ENCODE results near the gene CHL1. TPM values are rescaled to one million over a fixed set of nuclear protein-coding genes. Genes with fewer than 3 reads are reported as not detected.

The CHL1 gene
- total and polyA plus RNA-seq, 2 experiments from 2014 or later, result 1.4 to 1.9 TPM

GRCh38 chr3:200758-201325 lies 4.3 kb downstream of the CHL1 start (continued):
- no peak for TF ChIP-seq ZNF462 (CRISPR knock-in tag; IDR thresholded peaks at IDR 0.05)
- TF ChIP-seq STAT1 (IDR thresholded peaks at IDR 0.05; ENCODE audit: unreplicated experiment), result no peak
- TF ChIP-seq CREB1 (CRISPR knock-in tag; IDR thresholded peaks at IDR 0.05; ENCODE audit: low read depth), result no peak
- TF ChIP-seq ETS1 (IDR thresholded peaks at IDR 0.05), result no peak
- TF ChIP-seq ZNF114 (CRISPR knock-in tag; IDR thresholded peaks at IDR 0.05), result no peak
- TF ChIP-seq NANOG (IDR thresholded peaks at IDR 0.05; ENCODE audit: borderline replicate concordance), result no peak

- no peak for DNase-seq (ENCODE audit: low spot score)
- H3K27me3 Mint-ChIP-seq (ENCODE audit: insufficient read depth, low read depth, poor library complexity), result no peaks in the 10 kb centered on the region
- Histone ChIP-seq H3K4me1 (ENCODE audit: insufficient read depth) (no peaks in the 10 kb centered on the region; the same call in 1 of the 2 replicates), H3K27me3 (ENCODE audit: insufficient read depth) (peaks cover 3% of the 10 kb centered on the region; the same call in 1 of the 2 replicates), H2AFZ (no peak overlapping the region), H3K79me2 (replicated peaks; ENCODE audit: insufficient read depth) (no peaks in the 10 kb centered on the region), H3K27ac (ENCODE audit: low read depth) (no peak overlapping the region), H3K9me2 (ENCODE audit: insufficient read depth) (no peaks in the 10 kb centered on the region), H3K4me2 (no peak overlapping the region), H3K36me3 (ENCODE audit: insufficient read depth) (no peaks in the 10 kb centered on the region), H3K4me3 (no peak overlapping the region), H4K20me1 (replicated peaks; ENCODE audit: insufficient read depth) (no peaks in the 10 kb centered on the region), H3F3A (replicated peaks; ENCODE audit: low read depth) (no peaks in the 10 kb centered on the region)
- TF ChIP-seq POLR2AphosphoS5 (IDR thresholded peaks at IDR 0.05; ENCODE audit: low read depth) (no peak), ZNF331 (CRISPR knock-in tag; IDR thresholded peaks at IDR 0.05; ENCODE audit: low read depth) (no peak), CTCF (conservative IDR thresholded peaks at IDR 0.05; ENCODE audit: low read depth in 2 of 2) (no peak), EZH2 (IDR thresholded peaks at IDR 0.05; ENCODE audit: low read depth, unreplicated experiment) (no peak), ZNF114 (CRISPR knock-in tag; IDR thresholded peaks at IDR 0.05) (no peak)
- H3K27ac Mint-ChIP-seq, result no peak overlapping the region
- ATAC-seq, result no peak
- H3K36me3 Mint-ChIP-seq (ENCODE audit: low read depth), result peaks cover 23% of the 10 kb centered on the region
- H3K4me1 Mint-ChIP-seq, result no peaks in the 10 kb centered on the region
- H3K9me3 Mint-ChIP-seq, result peaks cover 95% of the 10 kb centered on the region
- no peak overlapping the region for H3K4me3 Mint-ChIP-seq
Observed at GRCh38 chr3:204102-204501, 7.5 kb downstream of the CHL1 start.
